ENCODE results near the gene ARHGEF7.
A peak's percentile ranks its signal among the peaks of the same experiment; 100 is the strongest.
"Not testable (repeated sequence)": the region's sequence is repeated elsewhere in the genome, so short reads cannot be mapped to it uniquely, and the experiment has no call there.

Gene ARHGEF7

DNA sequence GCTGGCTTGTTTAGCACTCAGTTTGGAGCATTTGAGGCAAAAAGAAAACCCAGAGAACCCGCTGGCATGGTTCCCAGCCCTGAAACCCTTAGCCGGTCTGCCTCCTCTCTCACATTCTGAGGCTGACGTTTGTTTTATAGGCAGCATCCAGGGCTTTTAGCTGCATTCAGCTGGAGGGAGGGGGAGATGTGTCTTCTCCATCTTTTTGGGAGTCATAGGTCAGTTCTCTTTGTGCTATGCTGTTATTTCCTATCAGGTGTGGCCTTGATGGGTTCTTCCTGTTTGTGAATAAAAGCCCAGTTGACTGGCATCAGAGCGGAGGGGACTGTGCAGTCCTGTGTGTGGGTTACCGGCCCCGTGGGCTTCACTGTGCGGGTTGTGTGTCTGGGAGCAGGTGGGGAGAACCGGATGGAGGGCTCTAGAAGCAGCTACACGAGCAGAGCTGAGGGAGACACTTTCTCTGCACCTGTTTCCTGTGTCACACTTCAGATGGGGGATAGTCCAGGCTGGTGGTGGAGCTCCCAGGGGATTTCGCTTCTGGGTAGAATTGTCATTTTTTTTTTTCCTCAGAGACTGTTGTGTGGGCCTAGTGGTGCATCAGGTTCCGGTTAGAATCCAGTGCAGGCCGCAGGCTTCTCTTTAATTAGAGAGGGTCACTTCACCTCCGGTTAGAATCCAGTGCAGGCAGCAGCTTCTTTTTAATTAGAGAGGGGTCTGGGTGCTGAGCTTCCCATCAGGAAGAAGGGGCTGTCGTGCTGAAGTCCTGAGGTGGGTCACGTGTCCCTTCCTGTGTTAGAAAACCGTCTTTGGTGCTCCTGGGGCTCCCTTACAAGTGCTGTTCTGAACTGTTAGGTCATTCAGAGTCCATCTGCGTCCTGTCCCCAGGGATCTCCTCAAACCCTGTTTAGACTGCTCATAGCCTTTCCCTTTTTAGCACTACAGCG, 69.6 kb downstream of the ARHGEF7 start:
- Histone ChIP-seq H3K27me3 (ENCODE audit: low read depth, low read length) (no peaks in the 10 kb centered on the region), H3K4me1 (ENCODE audit: control insufficient read depth in 1 of 2, insufficient read depth in 2 of 2, low read length in 2 of 2) (peaks cover 16 to 29% of the 10 kb centered on the region in 2 donors), H3K27ac (ENCODE audit: low read length) (no peak overlapping the region), H3K36me3 (ENCODE audit: control insufficient read depth in 1 of 2, insufficient read depth in 2 of 2, low read length in 2 of 2) (no peaks in the 10 kb centered on the region), H3K9me3 (ENCODE audit: control insufficient read depth in 1 of 2, low read length in 2 of 2) (no peaks in the 10 kb centered on the region), H3K4me3 (ENCODE audit: low read depth in 1 of 2, low read length in 2 of 2) (no peak overlapping the region)

DNA sequence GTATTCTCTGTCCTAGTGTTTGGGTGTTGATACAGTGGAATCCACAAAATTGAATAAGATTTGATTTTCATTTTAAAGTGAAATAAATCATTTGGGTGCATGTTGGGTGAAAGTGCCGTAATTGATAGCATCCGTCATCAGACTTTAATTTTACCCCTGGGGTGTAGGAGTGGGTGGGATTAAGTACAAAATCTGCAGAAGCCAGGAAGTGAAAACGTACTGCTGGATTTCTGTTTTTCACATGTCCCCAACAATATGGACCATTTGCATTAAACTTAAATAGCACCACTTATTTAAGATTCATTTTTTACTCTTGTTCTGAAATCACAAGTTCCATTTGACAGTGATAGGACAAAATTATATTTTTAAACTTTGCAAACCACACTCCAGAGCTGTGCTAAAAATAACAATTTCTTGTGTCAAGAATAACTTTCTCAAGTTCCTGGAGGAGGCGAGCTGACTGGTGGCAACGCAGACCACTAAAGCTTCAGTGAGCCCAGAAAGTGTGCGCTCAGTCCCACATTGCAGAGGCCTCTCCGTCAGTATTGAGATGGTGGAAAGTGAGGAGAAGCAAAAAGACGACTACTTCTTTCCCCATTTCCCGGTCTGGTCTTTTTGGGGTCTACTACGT, 71.3 kb downstream of the ARHGEF7 start:
- no peaks in the 10 kb centered on the region for H3K36me3 ChIP-seq (ENCODE audit: control insufficient read depth in 1 of 2, insufficient read depth in 2 of 2, low read length in 2 of 2)
- H3K4me1 ChIP-seq (ENCODE audit: control insufficient read depth in 1 of 2, insufficient read depth in 2 of 2, low read length in 2 of 2), result peaks cover 16 to 32% of the 10 kb centered on the region in 2 donors
- H3K27me3 ChIP-seq (ENCODE audit: low read depth, low read length), result no peaks in the 10 kb centered on the region
- H3K4me3 ChIP-seq (ENCODE audit: low read depth in 1 of 2, low read length in 2 of 2), result no peak overlapping the region
- H3K27ac ChIP-seq (ENCODE audit: low read length), result no peak overlapping the region
- no peaks in the 10 kb centered on the region for H3K9me3 ChIP-seq (ENCODE audit: control insufficient read depth in 1 of 2, low read length in 2 of 2)

DNA sequence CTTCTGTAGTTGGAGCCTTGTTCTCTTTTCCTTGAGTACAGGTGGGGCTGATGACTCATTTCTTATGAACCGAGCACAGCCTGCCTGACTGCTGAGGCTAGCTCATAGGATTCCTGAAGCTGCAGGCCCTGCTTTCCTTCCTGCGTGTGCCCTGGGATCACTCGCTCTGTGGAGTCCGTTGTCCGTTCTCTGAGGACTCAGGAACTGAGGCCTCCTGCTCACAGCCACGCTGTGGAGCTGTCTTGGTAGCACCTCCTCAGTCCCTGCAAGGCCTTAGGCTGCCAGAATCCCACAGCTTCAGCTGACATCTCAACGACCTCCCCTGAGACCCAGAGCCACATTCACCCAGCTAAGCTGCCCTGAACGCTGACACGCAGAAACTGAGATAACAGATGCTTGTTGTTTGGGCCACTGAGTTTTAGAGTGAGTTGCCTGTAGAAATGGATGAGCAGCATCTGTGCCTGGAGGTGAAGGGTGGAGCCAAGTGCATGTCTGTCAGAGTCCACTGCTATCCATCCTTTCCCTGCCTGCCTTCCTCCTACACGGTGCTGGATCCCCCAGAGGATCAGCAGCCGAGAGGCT, 72.9 kb downstream of the ARHGEF7 start:
- Histone ChIP-seq H3K27me3 (ENCODE audit: low read depth, low read length) (no peaks in the 10 kb centered on the region), H3K9me3 (ENCODE audit: control insufficient read depth in 1 of 2, low read length in 2 of 2) (no peaks in the 10 kb centered on the region), H3K4me1 (ENCODE audit: control insufficient read depth in 1 of 2, insufficient read depth in 2 of 2, low read length in 2 of 2) (peaks cover 16 to 34% of the 10 kb centered on the region in 2 donors), H3K36me3 (ENCODE audit: control insufficient read depth in 1 of 2, insufficient read depth in 2 of 2, low read length in 2 of 2) (no peaks in the 10 kb centered on the region), H3K4me3 (ENCODE audit: low read depth in 1 of 2, low read length in 2 of 2) (peak overlapping the region in 1 of 2 donors; percentile 2), H3K27ac (ENCODE audit: low read length) (no peak overlapping the region)

DNA sequence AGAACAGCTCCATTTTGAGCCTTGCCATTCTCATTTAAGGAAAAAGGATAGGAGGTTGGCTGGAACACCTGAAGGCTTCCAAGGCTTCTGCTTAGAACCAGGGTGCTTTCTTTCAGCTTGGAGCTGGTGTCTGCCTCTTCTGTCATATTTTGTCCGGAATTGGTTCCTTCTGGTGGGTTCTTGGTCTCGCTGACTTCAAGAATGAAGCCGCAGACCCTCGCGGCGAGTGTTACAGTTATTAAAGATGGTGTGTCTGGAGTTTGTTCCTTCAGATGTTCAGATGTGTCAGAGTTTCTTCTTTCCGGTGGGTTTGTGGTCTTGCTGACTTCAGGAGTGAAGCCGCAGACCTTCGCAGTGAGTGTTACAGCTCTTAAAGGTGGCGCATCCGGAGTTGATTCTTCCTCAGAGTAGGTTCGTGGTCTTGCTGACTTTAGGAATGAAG, 74.0 kb downstream of the ARHGEF7 start:
- H3K36me3 ChIP-seq (ENCODE audit: control insufficient read depth in 1 of 2, insufficient read depth in 2 of 2, low read length in 2 of 2); H3K27me3 ChIP-seq (ENCODE audit: low read depth, low read length); H3K27ac ChIP-seq (ENCODE audit: low read length); H3K9me3 ChIP-seq (ENCODE audit: control insufficient read depth in 1 of 2, low read length in 2 of 2): not testable (repeated sequence)
- peak overlapping the region in 1 of 2 donors; percentile 2 for H3K4me3 ChIP-seq (ENCODE audit: low read depth in 1 of 2, low read length in 2 of 2)
- peaks cover 16 to 33% of the 10 kb centered on the region in 2 donors for H3K4me1 ChIP-seq (ENCODE audit: control insufficient read depth in 1 of 2, insufficient read depth in 2 of 2, low read length in 2 of 2)

- not testable (repeated sequence) for H3K27me3 ChIP-seq (ENCODE audit: low read depth, low read length); H3K36me3 ChIP-seq (ENCODE audit: control insufficient read depth in 1 of 2, insufficient read depth in 2 of 2, low read length in 2 of 2); H3K4me3 ChIP-seq (ENCODE audit: low read depth in 1 of 2, low read length in 2 of 2); H3K27ac ChIP-seq (ENCODE audit: low read length); H3K9me3 ChIP-seq (ENCODE audit: control insufficient read depth in 1 of 2, low read length in 2 of 2)
- peaks cover 11 to 29% of the 10 kb centered on the region in 2 donors for H3K4me1 ChIP-seq (ENCODE audit: control insufficient read depth in 1 of 2, insufficient read depth in 2 of 2, low read length in 2 of 2)
Measured at GRCh38 chr13:111189516-111189915, 74.4 kb downstream of the ARHGEF7 start.

DNA sequence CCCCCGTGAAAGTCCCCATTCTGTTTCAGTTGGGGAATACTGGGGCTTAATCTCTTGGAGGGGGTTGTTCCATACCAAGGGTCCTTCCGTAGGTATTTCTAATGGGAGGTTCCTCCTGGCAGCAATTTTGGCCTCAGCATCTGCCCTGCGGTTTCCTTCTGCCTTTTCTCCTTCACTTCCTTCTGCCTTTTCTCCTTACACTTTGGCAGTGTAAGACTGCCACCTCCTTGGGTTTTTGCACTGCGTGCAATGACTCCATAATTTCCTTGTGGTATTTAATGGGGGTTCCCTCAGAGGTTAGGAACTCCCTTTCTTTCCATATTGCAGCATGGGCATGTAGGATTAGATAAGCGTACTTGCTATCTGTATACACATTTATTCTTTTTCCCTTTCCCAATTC, 78.1 kb downstream of the ARHGEF7 start:
- H3K4me1 ChIP-seq (ENCODE audit: control insufficient read depth in 1 of 2, insufficient read depth in 2 of 2, low read length in 2 of 2), result peaks cover 0 to 13% of the 10 kb centered on the region in 2 donors
- not testable (repeated sequence) for H3K9me3 ChIP-seq (ENCODE audit: control insufficient read depth in 1 of 2, low read length in 2 of 2); H3K36me3 ChIP-seq (ENCODE audit: control insufficient read depth in 1 of 2, insufficient read depth in 2 of 2, low read length in 2 of 2); H3K4me3 ChIP-seq (ENCODE audit: low read depth in 1 of 2, low read length in 2 of 2); H3K27me3 ChIP-seq (ENCODE audit: low read depth, low read length); H3K27ac ChIP-seq (ENCODE audit: low read length)

- H3K9me3 ChIP-seq (ENCODE audit: control insufficient read depth in 1 of 2, low read length in 2 of 2); H3K36me3 ChIP-seq (ENCODE audit: control insufficient read depth in 1 of 2, insufficient read depth in 2 of 2, low read length in 2 of 2); H3K27ac ChIP-seq (ENCODE audit: low read length); H3K27me3 ChIP-seq (ENCODE audit: low read depth, low read length); H3K4me3 ChIP-seq (ENCODE audit: low read depth in 1 of 2, low read length in 2 of 2); H3K4me1 ChIP-seq (ENCODE audit: control insufficient read depth in 1 of 2, insufficient read depth in 2 of 2, low read length in 2 of 2): not testable (repeated sequence)
Measured at GRCh38 chr13:111194651-111195050, 79.5 kb downstream of the ARHGEF7 start.

DNA sequence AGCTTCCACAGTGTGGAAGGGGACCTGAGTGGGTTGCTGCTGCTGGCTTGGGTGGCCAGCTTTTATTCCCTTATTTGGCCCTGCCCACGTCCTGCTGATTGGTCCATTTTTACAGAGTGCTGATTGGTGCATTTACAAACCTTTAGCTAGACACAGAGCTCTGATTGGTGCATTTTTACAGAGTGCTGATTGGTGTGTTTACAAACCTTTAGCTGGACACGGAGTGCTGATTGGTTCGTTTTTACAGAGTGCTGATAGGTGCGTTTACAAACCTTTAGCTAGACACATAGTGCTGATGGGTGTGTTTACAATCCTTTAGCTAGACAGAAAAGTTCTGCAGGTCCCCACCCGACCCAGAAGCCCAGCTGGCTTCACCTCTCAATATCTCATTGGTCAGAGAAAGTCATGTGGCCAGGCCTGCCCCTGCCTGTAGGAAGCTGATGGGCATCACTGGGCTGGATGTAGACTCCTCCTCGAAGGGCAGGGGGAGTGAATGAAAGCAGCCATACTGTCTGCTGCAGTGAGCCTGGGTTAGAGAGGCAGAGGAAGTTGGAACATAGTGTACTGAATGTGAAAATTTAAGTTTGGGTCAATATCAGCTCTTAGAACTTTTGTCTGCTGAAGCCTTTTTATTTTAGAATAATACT, 83.7 kb downstream of the ARHGEF7 start:
- not testable (repeated sequence) for H3K4me3 ChIP-seq (ENCODE audit: low read depth in 1 of 2, low read length in 2 of 2); H3K9me3 ChIP-seq (ENCODE audit: control insufficient read depth in 1 of 2, low read length in 2 of 2); H3K27ac ChIP-seq (ENCODE audit: low read length); H3K27me3 ChIP-seq (ENCODE audit: low read depth, low read length); H3K36me3 ChIP-seq (ENCODE audit: control insufficient read depth in 1 of 2, insufficient read depth in 2 of 2, low read length in 2 of 2)
- H3K4me1 ChIP-seq (ENCODE audit: control insufficient read depth in 1 of 2, insufficient read depth in 2 of 2, low read length in 2 of 2), result peaks cover 8 to 23% of the 10 kb centered on the region in 2 donors

- H3K27ac ChIP-seq (ENCODE audit: low read length), result no peak overlapping the region
- no peak overlapping the region for H3K4me3 ChIP-seq (ENCODE audit: low read depth in 1 of 2, low read length in 2 of 2)
- no peaks in the 10 kb centered on the region for H3K27me3 ChIP-seq (ENCODE audit: low read depth, low read length)
- H3K4me1 ChIP-seq (ENCODE audit: control insufficient read depth in 1 of 2, insufficient read depth in 2 of 2, low read length in 2 of 2), result peaks cover 16 to 31% of the 10 kb centered on the region in 2 donors
- H3K36me3 ChIP-seq (ENCODE audit: control insufficient read depth in 1 of 2, insufficient read depth in 2 of 2, low read length in 2 of 2), result no peaks in the 10 kb centered on the region
- no peaks in the 10 kb centered on the region for H3K9me3 ChIP-seq (ENCODE audit: control insufficient read depth in 1 of 2, low read length in 2 of 2)
Measured at GRCh38 chr13:111201304-111201940, 86.3 kb downstream of the ARHGEF7 start.

DNA sequence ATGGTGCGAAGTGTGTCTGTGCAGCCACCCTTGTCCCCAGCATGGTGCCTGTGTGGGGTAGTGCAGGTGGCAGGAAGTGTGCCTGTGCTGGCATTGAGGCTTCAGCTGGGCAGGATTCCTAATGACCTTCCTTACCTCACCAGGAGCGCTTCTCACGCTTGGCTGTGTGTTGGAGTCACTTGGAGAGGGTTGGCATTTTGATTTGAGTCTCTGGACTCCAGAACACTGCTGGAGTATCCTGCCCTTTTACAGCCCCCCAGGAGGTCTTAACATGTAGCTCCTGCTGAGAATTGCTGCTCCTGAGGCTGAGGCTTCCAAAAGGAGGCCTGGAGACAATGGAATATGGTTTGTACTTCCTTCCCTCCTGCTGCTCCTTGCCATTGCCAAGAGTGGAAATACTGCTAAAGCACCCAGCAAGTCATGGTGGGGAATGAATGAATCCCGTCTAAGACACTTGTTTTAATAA, 87.1 kb downstream of the ARHGEF7 start:
- Histone ChIP-seq H3K4me1 (ENCODE audit: control insufficient read depth in 1 of 2, insufficient read depth in 2 of 2, low read length in 2 of 2) (peaks cover 16 to 31% of the 10 kb centered on the region in 2 donors), H3K9me3 (ENCODE audit: control insufficient read depth in 1 of 2, low read length in 2 of 2) (no peaks in the 10 kb centered on the region), H3K36me3 (ENCODE audit: control insufficient read depth in 1 of 2, insufficient read depth in 2 of 2, low read length in 2 of 2) (no peaks in the 10 kb centered on the region), H3K4me3 (ENCODE audit: low read depth in 1 of 2, low read length in 2 of 2) (no peak overlapping the region), H3K27ac (ENCODE audit: low read length) (no peak overlapping the region), H3K27me3 (ENCODE audit: low read depth, low read length) (no peaks in the 10 kb centered on the region)

Data from muscle layer of duodenum (tissue), 2 donors.